GM10847 (cell line): ENCODE measurements around the gene CYSTM1.

Experiments
- POLR2A ChIP-seq: IDR thresholded peaks from 2 replicates; pipeline ENCODE4 v1.6.1; 2011; ENCODE audit not compliant: insufficient read length; ENCODE audit errors: extremely low read depth

CYSTM1 gene

DNA sequence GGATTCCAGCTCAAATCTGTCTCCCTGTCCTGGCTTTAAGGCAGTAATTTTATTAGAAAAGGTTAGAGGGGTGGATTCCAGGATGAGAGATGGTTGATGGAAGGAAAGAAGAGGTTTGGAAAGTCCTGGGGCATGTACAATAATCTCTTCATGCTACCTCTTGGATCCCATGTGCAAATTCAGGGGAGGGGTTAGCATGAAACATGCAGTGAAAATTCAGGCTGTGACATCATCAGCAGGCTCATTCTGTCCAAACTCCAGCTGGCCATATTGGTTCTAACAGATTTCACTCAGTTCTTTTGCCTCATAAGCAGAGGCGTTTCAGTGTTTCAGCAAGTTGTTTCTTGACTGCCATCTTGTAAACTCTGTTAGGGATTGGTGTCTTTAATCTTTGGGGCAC lies 55.4 kb downstream of the CYSTM1 start:
- no peak for TF ChIP-seq POLR2A

DNA sequence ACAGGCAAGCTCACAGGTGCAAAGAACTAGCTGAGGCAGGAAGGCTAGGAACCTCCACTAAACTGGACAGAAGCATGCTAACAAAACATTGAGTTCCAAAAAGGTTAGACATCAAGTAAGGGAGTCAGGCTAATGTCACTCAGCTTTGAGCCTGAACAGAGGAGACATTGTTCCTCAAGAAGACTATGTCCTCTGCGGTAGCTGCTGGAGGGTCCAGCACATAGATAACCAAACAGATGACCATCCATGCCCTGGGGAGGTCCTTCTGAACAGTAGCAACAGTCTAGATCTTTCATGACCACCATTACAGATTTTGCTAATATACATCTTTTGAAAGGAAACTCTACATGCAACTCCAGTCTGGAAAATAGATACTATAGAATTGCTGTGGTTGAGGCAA lies 57.7 kb downstream of the CYSTM1 start:
- no peak for TF ChIP-seq POLR2A

DNA sequence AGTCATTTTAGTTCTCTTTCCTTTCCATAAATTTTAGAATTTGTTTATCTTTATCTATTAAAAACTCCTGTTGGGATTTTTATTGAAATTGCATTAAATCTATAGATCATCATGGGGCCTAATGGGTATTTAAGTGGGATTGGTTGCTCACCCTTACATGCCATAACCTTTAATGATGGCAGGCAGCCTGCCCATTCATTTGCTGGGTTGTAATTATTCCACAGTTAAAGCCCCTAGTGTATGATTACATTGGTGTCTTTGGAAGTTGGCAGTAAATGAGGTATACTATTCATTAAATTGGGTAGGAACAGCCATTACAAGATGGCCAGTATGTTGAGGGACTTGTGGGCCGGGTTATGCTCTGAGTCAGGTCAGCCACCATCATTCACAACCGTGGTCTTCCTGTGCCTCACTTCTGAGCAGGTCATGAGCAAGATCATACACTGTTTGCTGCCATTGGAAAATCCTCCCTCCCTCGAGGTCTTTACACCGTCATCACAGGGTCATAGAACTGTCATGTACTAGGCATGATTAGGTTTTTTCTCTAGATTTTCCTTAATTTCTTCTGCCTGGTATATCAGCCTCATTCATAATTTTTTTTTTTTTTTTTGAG lies 59.5 kb downstream of the CYSTM1 start:
- TF ChIP-seq POLR2A: no peak

DNA sequence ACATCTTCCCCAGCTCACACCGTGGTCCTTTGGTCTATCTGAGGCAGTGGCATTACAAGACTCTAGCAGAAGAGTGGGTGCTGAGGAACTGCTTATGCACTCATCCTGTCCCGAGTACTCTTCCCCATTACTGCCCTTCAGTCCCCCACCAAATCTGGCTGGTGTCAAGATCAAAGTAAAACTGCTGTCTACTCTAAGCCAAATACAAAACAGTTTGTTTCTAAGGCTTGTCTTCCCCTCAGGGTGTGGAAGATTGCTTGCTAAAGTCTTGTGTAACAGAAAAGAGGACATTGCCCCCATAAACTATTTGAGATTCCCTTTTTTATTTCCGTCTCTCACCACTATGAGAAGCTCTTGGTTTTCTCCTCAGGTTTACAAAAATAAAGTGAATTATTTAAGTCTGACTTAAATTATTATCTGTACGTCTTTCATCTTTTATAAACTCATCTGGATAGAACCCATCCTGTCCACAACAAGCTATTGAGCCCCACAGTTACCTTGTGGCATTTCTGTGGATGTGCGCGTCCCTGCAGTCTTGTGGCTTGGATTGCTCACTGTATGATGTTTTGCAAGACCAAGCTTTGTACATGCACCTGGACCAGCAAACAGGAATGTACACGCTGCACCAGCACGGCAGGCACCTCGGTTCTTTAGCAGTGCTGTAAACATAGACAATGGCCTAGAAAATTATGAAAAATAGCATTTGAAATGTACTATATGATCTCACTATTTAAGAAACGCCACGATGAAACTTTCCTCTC lies 61.0 kb downstream of the CYSTM1 start:
- TF ChIP-seq POLR2A: no peak

DNA sequence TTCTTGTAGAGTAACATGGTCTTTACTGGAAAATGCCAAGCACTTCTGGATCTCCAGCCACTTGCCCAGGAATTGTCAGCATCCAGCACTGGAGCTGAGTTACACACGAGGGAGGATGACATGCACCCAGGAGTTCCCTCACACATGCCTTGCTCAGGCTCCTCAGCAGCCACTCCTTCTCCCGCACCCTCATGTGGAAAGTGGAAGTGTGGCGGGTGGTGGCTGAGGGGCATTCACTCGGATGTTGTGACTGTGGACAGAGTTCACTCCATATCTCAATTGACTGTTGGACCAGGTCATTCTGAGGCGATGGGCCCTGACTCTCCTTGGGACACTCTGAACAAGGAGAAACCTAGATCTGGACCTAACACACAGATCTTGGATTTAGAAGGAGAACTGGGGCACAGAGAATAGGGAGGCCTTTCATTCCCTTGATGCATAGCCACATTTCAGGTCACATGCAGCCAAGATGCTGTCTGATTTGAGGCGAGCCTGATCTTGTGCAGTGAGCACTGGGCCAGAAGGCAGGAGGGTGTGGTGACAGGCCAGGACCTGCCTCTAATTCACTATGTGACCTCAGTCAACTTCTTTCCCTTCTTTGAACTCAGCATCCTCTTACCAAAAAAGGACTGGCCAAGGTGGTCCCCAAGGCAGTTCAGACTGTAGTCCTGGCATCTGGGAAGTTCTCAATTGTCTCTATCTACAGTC lies 62.1 kb downstream of the CYSTM1 start:
- TF ChIP-seq POLR2A: no peak

DNA sequence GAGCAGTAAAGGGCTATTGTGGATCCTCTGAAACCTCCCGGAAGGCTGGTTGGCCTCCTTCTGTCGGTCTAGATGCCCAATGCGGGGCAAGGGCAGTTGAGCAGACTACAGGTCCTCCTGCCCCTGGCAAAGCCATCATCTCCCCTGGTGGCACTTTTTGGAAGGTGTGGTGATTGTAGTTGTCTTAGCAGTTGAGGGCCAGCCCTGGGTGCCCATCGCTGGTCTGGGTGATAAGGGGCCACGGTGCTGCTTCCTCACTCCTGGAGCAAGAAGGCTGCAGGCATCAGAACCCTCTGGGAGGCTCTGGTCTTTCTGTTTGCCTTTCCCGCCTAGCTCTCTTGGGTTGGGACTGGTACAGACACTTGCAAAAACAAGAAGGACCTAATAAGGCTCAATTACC lies 63.8 kb downstream of the CYSTM1 start:
- no peak for TF ChIP-seq POLR2A

DNA sequence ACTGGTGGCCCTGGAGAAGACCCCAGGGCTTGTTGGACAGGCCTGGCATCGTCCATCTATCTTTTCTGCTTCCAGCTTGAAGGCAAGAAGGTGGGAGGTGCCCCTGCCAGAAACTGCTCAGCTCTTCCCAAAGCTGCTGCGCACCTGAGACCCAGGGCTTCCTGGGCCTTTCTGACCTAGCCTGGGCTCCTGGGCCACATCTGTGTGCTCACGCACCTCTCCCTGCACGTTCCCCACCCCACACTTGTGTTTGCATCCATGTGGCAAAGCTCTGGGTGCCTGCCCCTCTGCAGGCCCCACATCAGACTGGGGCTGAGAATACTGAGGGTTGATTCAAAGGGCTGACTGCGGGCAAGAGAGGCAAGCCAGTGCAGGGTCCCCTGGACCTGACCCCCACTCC lies 64.5 kb downstream of the CYSTM1 start:
- no peak for TF ChIP-seq POLR2A

DNA sequence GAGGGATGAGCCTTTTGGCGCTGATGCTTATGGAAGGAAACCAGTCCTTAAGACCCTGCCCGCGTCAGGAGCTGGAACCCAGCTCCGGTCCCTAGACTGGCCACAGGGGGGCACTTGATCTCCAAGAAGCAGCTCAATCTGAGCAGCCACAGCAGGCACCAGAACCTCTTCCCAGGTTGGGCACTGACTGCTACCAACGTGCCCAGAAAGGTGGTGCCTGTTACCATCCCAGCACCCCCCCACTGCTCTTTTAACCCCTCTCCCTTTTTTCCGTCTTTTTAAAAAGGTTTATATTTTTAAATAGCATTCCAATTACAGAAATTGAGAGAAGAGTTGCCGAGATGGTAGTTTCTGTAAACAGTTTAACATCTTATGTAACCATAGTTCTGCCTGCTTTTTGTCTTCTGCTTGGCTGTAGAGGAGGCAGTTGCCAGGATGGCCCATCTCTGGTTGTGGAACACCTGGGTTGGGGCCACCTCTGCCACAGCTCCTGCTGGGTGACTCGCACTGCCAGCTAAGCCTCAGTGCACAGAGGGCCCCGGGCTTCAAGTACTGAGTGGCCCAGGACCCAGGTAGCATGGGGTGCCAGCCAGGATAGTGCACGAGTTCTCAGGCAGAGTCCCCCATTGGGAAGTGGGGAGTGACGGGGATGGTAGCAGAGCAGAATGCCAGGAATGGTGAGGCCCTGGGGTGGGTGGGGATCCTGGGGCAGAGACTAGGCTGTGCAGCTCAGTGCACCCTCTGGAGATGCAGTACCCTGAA lies 65.1 kb downstream of the CYSTM1 start:
- TF ChIP-seq POLR2A: no peak

DNA sequence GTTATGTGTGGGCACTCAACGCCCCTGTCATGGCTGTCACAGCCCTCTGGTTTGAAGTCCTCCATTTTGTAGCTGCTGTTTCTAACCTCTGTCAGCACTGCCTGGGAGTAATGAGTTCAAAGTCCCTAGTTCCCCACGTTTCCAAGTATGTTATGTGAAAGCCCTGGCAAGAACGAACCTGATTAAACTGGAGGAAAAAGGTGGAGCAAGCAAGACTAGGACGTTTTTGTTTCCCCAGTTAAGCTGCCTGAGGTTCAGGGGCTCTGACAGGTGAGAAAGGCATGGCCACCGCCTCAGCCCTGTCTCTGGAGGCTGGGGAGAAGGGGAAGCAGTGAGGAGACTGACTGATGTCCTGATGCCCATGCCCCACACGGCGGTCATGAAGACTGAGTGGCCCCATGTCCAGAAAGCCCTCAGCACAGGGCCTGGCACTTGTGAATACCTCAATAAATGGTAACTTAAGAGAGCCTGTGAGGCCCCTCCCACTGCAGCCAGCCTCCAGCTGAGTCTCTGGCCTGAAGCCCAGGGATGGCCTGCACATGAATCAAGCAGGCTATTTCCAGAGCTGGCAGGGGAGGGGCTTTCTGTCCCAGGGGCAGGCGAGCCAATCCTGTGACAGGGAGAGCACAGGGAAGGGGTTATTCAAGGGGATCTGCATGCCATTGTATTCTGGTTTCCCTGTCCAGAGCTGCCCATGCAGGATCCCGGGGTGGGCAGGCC lies 66.2 kb downstream of the CYSTM1 start:
- TF ChIP-seq POLR2A: no peak

DNA sequence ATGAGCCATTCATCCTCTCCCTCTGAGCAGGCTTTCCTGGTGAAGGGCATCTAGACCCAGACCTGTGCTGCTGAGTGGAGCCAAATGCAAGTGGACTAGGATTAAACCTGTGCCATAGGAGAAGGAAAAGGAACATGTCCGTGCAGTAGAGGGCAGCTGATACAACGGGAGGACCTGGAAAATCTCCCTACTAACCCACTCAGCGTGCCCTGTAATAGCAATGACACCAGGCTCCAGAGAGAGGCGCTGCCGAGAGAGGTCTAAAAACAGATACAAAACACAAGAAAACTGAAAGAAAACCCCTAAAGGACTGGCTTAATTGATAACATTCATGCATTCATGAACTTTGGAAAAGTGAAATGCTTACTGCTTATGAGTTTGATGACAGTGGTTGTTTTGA lies 67.1 kb downstream of the CYSTM1 start:
- TF ChIP-seq POLR2A: no peak

DNA sequence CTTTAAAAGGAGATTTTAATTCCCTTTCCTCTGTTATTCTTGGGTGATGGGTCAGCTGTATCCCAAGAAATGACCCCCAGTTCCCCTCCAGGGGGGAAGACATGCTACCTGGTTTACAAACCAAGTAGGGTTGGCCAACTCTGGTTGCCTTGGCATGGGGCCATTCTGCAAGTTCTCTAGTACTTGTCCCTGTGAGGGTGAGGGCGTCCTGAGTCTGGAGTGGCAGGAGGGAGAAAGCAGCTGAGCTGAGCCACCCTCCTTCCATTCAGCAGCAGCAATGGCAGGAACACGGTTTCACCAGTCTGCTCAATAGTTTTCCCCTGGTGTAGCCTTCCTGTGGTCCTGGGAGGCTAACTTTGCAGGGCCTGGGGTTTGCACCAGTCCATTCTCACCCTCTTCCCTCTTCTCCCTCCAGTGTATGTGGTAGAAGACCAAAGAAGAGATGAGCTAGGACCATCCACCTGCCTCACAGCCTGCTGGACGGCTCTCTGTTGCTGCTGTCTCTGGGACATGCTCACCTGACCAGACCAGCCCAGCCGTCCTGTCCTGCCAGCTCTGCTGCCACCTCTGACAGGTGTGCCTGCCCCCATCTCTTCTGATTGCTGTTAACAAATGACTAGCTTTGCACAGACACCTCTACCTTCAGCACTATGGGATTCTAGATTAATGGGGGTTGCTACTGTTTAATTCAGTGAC lies 68.0 kb downstream of the CYSTM1 start:
- no peak for TF ChIP-seq POLR2A

DNA sequence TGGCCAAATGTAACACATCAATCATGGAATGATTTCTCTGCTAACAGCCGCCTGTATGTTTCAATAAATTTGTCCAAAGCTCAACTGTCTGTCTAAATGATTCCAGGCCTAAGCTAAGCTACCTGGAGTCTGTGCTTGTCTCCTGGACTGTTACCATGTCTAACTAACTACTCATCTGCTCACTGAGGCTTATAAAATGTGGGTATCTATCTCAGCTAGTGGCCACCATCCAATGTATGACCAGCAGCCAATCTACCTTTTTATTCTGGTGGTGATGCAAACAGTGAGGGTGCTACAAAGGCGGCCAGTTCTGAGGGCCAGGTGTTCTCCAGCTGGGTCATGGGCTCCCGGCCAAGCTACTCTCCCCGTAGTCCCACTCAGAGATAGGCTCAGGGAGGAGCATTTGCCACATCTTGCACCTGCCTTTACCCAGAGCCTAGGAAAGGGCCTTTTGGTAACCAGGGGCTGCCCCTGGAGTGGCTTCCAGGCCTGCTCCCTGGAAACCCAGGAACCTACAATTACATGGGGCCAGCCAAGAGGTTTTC lies 68.8 kb downstream of the CYSTM1 start:
- TF ChIP-seq POLR2A: no peak

DNA sequence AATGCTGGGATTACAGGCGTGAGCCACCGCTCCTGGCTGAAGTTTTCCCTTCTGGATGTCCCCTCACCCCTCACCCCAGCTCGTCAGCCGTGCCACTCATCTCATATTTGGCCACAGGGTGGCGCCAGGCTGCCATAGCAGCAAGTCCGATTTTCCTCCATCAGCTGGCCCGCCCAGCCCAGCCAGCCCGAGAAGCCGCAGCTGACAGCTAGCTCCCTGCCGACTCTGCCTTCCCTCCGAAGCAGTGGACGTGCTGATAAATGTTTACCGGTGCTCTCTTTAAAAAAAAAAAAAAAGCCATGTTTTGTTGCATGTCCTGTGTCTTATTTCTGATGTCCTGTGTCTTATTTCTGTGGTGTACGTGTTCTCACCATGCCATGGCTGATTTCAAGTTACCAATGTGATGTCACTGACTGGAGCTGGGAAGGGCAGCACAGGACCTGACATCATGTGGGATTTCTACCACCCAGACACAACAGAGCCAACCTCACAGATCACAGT lies 69.6 kb downstream of the CYSTM1 start:
- TF ChIP-seq POLR2A: no peak

DNA sequence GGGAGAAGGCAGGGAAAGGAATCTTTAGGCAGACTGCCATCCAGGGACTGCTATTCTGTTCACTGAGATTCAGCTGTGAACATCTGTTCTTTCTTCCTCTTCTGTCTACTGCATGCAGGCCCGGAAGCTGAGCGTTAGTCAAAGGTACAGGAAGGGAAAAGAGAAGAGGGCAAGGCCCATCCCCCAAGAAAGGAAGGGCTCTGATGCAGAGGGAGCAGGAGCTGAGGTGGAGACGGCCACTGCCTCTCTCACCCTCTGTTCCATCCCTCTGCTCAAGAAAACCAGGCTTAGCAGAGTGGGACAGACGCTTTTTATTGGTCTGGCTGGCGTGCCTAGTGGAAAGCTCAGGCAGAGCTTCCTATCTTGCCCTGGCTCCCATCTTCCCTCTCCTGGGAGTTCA lies 70.4 kb downstream of the CYSTM1 start:
- no peak for TF ChIP-seq POLR2A
